HL-60 (cell line): ENCODE data around the gene ACVR1.

ENCODE experiments used
- DNase-seq, 2 experiments: peaks; one replicate each; pipeline ENCODE4 v3.0.0-alpha.2; 2010 to 2020; ENCODE audit warnings: low read depth in 1 of 2, low spot score in 1 of 2
- H3K27ac ChIP-seq: fragments of 250-450 bp; sonication (Bioruptor Pico); replicated peaks from 2 replicates; pipeline ENCODE4 v1.5.1; 2020; ENCODE audit warnings: mild to moderate bottlenecking, moderate library complexity
- H3K27me3 ChIP-seq: fragments of 250-450 bp; sonication (Bioruptor Pico); 2 replicates; pipeline ENCODE4 v1.5.1; 2021; ENCODE audit warnings: mild to moderate bottlenecking, moderate library complexity; ENCODE audit not compliant: insufficient read depth, poor library complexity, severe bottlenecking
- H3K4me3 ChIP-seq: replicated peaks from 2 replicates; pipeline ENCODE4 v1.5.1; 2011; ENCODE audit warnings: mild to moderate bottlenecking, control low read depth, low read length; ENCODE audit not compliant: insufficient read depth
- GABPA ChIP-seq: IDR thresholded peaks from 2 replicates; pipeline ENCODE4 v1.6.1; 2012; ENCODE audit warnings: low read depth
- POLR2AphosphoS5 ChIP-seq: IDR thresholded peaks from 2 replicates; pipeline ENCODE4 v1.6.1; 2012; ENCODE audit warnings: low read depth
- SPI1 ChIP-seq: IDR thresholded peaks from 2 replicates; pipeline ENCODE4 v1.6.1; 2012; ENCODE audit warnings: low read depth, mild to moderate bottlenecking, borderline replicate concordance
- TF ChIP-seq, protein P1 (sequence below): IDR thresholded peaks from one replicate; pipeline ENCODE4 v1.5.1; 2011; ENCODE audit warnings: low read length, control low read depth, inconsistent platforms; ENCODE audit not compliant: insufficient read depth
- TF ChIP-seq, protein P2 (sequence below): IDR thresholded peaks from 2 replicates; pipeline ENCODE4 v1.6.1; 2012; ENCODE audit warnings: low read depth; ENCODE audit not compliant: insufficient replicate concordance

Gene ACVR1

DNA sequence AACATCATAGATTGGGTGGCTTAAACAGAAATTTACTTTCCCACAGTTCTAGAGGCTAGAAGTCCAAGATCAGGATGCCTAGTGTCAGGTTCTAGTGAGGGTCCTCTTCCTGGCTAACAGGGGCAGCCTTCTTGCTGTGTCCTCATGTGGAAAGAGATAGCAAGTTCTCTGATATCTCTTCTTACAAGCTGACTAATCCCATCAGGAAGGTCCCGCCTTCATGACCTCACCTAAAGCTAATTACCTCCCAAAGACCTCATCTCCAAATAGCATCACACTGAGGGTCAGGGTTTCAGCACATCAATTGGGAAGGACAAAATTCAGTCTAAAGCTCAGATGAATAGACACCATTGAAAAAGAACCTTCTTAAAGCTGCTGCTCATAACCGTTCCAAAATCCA, 22.9 kb downstream of the ACVR1 start:
- TF ChIP-seq, protein P1, sequence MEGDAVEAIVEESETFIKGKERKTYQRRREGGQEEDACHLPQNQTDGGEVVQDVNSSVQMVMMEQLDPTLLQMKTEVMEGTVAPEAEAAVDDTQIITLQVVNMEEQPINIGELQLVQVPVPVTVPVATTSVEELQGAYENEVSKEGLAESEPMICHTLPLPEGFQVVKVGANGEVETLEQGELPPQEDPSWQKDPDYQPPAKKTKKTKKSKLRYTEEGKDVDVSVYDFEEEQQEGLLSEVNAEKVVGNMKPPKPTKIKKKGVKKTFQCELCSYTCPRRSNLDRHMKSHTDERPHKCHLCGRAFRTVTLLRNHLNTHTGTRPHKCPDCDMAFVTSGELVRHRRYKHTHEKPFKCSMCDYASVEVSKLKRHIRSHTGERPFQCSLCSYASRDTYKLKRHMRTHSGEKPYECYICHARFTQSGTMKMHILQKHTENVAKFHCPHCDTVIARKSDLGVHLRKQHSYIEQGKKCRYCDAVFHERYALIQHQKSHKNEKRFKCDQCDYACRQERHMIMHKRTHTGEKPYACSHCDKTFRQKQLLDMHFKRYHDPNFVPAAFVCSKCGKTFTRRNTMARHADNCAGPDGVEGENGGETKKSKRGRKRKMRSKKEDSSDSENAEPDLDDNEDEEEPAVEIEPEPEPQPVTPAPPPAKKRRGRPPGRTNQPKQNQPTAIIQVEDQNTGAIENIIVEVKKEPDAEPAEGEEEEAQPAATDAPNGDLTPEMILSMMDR: no peak

DNA sequence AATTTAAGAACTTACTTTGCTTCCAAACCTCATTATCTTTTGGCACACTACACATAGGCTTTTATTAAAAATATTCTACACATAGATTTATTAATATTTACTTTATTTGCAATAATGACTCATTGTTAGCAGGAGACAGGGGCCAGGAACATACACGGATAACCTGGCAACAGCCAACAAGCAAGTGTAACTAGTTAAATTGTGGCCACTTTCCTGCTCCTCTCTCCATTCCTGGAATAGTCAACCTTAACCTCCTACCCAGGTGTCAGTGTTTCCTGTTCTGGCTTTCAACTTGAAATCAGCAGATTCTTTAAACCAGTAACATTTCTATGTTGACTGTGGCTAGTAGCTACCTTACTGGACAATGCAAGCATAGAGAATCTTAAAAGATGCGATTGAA, 26.5 kb downstream of the ACVR1 start:
- TF ChIP-seq SPI1: no peak
- TF ChIP-seq POLR2AphosphoS5: no peak
- no peak for TF ChIP-seq GABPA
- TF ChIP-seq, protein P2, sequence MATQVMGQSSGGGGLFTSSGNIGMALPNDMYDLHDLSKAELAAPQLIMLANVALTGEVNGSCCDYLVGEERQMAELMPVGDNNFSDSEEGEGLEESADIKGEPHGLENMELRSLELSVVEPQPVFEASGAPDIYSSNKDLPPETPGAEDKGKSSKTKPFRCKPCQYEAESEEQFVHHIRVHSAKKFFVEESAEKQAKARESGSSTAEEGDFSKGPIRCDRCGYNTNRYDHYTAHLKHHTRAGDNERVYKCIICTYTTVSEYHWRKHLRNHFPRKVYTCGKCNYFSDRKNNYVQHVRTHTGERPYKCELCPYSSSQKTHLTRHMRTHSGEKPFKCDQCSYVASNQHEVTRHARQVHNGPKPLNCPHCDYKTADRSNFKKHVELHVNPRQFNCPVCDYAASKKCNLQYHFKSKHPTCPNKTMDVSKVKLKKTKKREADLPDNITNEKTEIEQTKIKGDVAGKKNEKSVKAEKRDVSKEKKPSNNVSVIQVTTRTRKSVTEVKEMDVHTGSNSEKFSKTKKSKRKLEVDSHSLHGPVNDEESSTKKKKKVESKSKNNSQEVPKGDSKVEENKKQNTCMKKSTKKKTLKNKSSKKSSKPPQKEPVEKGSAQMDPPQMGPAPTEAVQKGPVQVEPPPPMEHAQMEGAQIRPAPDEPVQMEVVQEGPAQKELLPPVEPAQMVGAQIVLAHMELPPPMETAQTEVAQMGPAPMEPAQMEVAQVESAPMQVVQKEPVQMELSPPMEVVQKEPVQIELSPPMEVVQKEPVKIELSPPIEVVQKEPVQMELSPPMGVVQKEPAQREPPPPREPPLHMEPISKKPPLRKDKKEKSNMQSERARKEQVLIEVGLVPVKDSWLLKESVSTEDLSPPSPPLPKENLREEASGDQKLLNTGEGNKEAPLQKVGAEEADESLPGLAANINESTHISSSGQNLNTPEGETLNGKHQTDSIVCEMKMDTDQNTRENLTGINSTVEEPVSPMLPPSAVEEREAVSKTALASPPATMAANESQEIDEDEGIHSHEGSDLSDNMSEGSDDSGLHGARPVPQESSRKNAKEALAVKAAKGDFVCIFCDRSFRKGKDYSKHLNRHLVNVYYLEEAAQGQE: no peak
- TF ChIP-seq, protein P1: no peak
- no peak overlapping the region for H3K27ac ChIP-seq
- no peak for DNase-seq

More for the DNA sequence above, 22.9 kb downstream of the ACVR1 start:
- no peak for DNase-seq
- Histone ChIP-seq H3K27me3 (no peaks in the 10 kb centered on the region), H3K27ac (no peak overlapping the region), H3K4me3 (no peak overlapping the region)

DNA sequence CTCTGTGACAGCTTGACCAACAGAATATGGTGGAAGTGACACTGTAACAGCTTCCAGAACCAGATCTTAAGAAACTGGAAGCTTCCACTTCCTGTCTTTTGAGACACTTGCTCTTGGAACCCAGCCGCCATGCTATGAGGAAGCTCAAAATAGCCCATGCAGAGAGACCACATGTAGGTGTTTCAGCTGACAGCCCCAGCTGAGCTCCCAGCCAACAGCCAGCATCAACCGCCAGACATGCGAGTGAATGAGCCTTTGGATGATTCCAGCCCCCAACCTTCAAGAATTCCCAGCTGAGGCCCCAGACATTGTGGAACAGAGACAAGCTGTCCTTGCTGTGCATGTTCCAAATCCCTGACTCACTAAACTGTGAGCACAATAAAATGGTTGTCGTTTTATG, 27.9 kb downstream of the ACVR1 start:
- no peak for DNase-seq
- TF ChIP-seq POLR2AphosphoS5: no peak
- no peak for TF ChIP-seq SPI1
- TF ChIP-seq, protein P1: no peak
- TF ChIP-seq GABPA: no peak
- TF ChIP-seq, protein P2: no peak

More for the DNA sequence above, 26.5 kb downstream of the ACVR1 start:
- no peak overlapping the region for H3K4me3 ChIP-seq
- no peaks in the 10 kb centered on the region for H3K27me3 ChIP-seq

DNA sequence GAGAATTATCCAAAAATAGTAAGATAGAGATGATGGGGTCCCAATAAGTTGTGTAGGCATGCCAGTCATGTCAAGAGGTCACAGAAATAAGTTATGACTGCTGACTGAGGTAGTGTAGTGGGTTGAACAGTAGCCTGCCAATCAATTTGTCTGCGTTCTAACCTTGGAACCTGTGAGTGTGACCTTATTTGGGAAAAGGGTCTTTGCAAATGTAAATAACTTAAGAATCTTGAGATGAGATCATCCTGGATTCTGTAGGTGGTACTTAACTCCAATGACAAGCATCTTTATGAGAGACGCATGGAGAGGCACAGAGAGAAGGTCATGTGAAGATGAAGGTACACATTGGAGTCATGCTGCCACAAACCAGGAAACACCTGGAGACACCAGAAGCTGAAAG, 31.0 kb downstream of the ACVR1 start:
- no peak for DNase-seq
- Histone ChIP-seq H3K27ac (no peak overlapping the region), H3K4me3 (no peak overlapping the region), H3K27me3 (no peaks in the 10 kb centered on the region)
- TF ChIP-seq, protein P1: no peak
- TF ChIP-seq SPI1: no peak
- no peak for TF ChIP-seq GABPA
- TF ChIP-seq, protein P2: no peak
- TF ChIP-seq POLR2AphosphoS5: no peak

More for the DNA sequence above, 27.9 kb downstream of the ACVR1 start:
- no peak overlapping the region for H3K4me3 ChIP-seq
- H3K27me3 ChIP-seq: no peaks in the 10 kb centered on the region
- no peak overlapping the region for H3K27ac ChIP-seq
